ENCODE data around the gene COL4A5.
A peak's percentile ranks its signal among the peaks of the same experiment; 100 is the strongest.

COL4A5 gene

DNA sequence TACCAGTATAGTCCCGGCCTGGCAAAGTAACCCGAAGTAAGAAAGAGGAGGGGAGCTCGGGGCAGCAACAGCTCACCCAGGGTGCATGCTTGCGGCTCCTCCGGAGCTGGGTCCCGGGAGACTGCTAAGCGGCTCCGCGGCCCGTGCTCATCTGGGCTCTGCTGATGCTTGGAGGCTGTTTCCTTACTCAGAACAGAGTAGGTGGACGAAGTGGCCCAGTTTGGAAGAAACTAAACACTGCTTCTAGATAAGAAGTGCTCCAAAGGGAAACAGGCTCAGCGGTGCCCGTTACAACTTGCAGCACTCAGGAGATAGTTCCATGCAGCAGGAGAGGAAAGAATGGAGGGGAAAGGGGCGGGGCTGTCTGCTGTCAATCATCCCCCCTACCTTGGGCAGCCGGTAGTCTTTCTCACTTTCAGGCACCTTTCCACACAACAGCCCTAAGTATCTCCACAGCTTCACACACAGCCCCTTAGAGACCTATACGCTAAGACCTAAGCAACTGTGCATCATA lies 1.5 kb upstream of the COL4A5 start, which contains the start of gene COL4A6:
Gene COL4A6, minus strand, starts transcription at position 313 of the 514 bp plus-strand sequence. Its CDS starts 226 bp downstream, at position 87.
- H3K36me3 ChIP-seq = no peaks in the 10 kb centered on the region
- H3K4me3 ChIP-seq (ENCODE audit: low read depth in 1 of 2, low read length in 1 of 2) = no peak within 1 kb of the TSS
- H3K9me3 ChIP-seq = no peaks in the 10 kb centered on the region
- H3K27ac ChIP-seq = no peak within 1 kb of the TSS
- TF ChIP-seq CTCF (IDR thresholded peaks at IDR 0.05) = no peak
- H3K4me1 ChIP-seq (ENCODE audit: control insufficient read depth in 1 of 2, insufficient read depth in 1 of 2, low read depth in 1 of 2, low read length in 1 of 2) = peaks cover 0 to 13% of the 10 kb centered on the region in 2 experiments
- peaks cover 64% of the 10 kb centered on the region for H3K27me3 ChIP-seq

DNA sequence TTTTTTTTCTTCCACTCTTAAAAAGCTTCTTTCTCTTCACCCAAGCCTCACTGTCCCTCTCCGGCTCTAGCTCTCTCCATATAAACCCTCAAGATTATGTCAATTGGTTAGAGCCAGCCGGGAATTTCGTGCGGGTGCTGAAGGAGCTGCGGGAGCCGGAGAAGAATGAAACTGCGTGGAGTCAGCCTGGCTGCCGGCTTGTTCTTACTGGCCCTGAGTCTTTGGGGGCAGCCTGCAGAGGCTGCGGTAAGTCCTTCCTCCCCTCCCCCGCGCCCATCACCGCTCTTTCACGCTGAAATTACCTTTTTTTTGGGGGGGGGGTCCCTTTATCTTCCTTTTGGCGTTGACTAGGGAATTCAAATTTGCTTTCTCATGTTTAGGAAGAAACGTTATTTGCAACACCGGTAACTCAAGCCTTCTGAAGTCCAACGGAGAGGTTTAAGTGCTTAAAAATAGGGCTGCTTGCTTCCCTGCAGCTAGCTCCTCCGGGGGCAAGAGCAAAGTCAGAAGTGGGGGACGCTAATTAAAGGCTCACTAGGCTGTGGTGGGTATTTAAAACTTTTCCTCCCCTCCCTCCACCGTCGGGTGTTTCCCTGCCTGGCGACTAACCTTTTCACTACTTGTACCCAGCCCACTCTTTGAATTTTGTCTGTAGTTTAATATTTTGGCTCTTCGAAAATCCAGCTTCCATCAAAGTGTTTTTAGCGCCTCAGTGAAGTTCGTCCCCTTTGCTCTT lies 491 bp downstream of the COL4A5 start:
- Histone ChIP-seq H3K9me3 (no peaks in the 10 kb centered on the region), H3K36me3 (no peaks in the 10 kb centered on the region), H3K4me1 (ENCODE audit: control insufficient read depth in 1 of 2, insufficient read depth in 1 of 2, low read depth in 1 of 2, low read length in 1 of 2) (peaks cover 0 to 13% of the 10 kb centered on the region in 2 experiments), H3K27me3 (peaks cover 64% of the 10 kb centered on the region), H3K27ac (no peak overlapping the region), H3K4me3 (ENCODE audit: low read depth in 1 of 2, low read length in 1 of 2) (peak overlapping the region in 1 of 2 experiments; percentile 53)
- TF ChIP-seq CTCF (IDR thresholded peaks at IDR 0.05) = no peak

GRCh38 chrX:108442901-108443464 lies 3.3 kb downstream of the COL4A5 start:
- Histone ChIP-seq H3K27ac (no peak overlapping the region), H3K4me1 (ENCODE audit: control insufficient read depth in 1 of 2, insufficient read depth in 1 of 2, low read depth in 1 of 2, low read length in 1 of 2) (peaks cover 0 to 10% of the 10 kb centered on the region in 2 experiments), H3K27me3 (peaks cover 40% of the 10 kb centered on the region), H3K36me3 (no peaks in the 10 kb centered on the region), H3K4me3 (ENCODE audit: low read depth in 1 of 2, low read length in 1 of 2) (no peak overlapping the region), H3K9me3 (no peaks in the 10 kb centered on the region)
- no peak for TF ChIP-seq CTCF (IDR thresholded peaks at IDR 0.05)

DNA sequence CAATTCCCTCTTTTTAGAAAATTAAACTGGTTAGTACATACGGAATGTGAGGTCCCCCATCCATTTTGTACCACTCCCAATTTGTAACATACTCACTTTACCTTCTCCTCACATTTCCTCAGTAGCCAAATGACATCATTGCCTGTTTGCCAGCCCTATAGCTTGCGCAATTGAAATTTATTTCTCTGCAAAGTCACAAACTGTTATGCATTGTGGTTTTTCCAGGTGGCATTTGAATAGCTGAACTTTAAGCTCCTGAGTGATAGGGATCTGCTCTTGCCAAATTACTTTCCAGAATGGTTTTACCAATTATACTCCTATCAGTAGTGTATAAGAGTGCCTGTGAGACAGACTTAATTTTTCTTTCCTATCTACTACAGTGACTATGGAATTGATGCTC lies 7.7 kb downstream of the COL4A5 start:
- no peaks in the 10 kb centered on the region for H3K36me3 ChIP-seq
- no peaks in the 10 kb centered on the region for H3K27me3 ChIP-seq
- H3K4me1 ChIP-seq (ENCODE audit: control insufficient read depth in 1 of 2, insufficient read depth in 1 of 2, low read depth in 1 of 2, low read length in 1 of 2) = no peaks in the 10 kb centered on the region
- no peaks in the 10 kb centered on the region for H3K9me3 ChIP-seq
- no peak overlapping the region for H3K4me3 ChIP-seq (ENCODE audit: low read depth in 1 of 2, low read length in 1 of 2)
- no peak for TF ChIP-seq CTCF (IDR thresholded peaks at IDR 0.05)
- no peak overlapping the region for H3K27ac ChIP-seq

GRCh38 chrX:108453841-108454240 lies 14.2 kb downstream of the COL4A5 start:
- Histone ChIP-seq H3K4me1 (ENCODE audit: control insufficient read depth in 1 of 2, insufficient read depth in 1 of 2, low read depth in 1 of 2, low read length in 1 of 2) (no peaks in the 10 kb centered on the region), H3K9me3 (no peaks in the 10 kb centered on the region), H3K36me3 (no peaks in the 10 kb centered on the region), H3K4me3 (ENCODE audit: low read depth in 1 of 2, low read length in 1 of 2) (no peak overlapping the region), H3K27me3 (no peaks in the 10 kb centered on the region), H3K27ac (no peak overlapping the region)
- no peak for TF ChIP-seq CTCF (IDR thresholded peaks at IDR 0.05)
